Measurements from ENCODE around the gene AGAP2. TPM values are rescaled to one million over a fixed set of nuclear protein-coding genes. Genes with fewer than 3 reads are reported as not detected.

The AGAP2 gene
- 1.5 and 1.7 TPM in 2 replicates for total RNA-seq (2021; fragmentation: NEBNext Ultra II Directional; extraction: Animal tissue kit (Norgen Biotek cat#: 25700))
- 1.5 and 1.8 TPM in 2 replicates for polyA plus RNA-seq (2011; rRNA removed)
- polyA plus RNA-seq (2011; cell fraction: cytosol; rRNA removed), result 1.4 TPM
- polyA plus RNA-seq (2011; cell fraction: nucleus; rRNA removed), result 6.8 TPM
- polyA plus RNA-seq (2012, experiment 1 of 2), result 1.7 to 2.6 TPM (median 2.1 TPM) in 4 replicates
- polyA plus RNA-seq (2012, experiment 2 of 2), result 0.91 TPM
- 1.0 TPM for polyA plus RNA-seq (2013, experiment 1 of 2)
- polyA plus RNA-seq (2013, experiment 2 of 2), result 1.3 TPM
- polyA minus RNA-seq (2011; rRNA and poly(A)+ RNA removed), result 0.63 and 0.98 TPM in 2 replicates
- polyA minus RNA-seq (2011; cell fraction: cytosol; rRNA and poly(A)+ RNA removed), result 2.1 TPM
- polyA minus RNA-seq (2011; cell fraction: nucleus; rRNA and poly(A)+ RNA removed), result 2.8 TPM
- long read RNA-seq, experiment 1, result 0 reads
- long read RNA-seq, experiment 2, result 0 reads

DNA sequence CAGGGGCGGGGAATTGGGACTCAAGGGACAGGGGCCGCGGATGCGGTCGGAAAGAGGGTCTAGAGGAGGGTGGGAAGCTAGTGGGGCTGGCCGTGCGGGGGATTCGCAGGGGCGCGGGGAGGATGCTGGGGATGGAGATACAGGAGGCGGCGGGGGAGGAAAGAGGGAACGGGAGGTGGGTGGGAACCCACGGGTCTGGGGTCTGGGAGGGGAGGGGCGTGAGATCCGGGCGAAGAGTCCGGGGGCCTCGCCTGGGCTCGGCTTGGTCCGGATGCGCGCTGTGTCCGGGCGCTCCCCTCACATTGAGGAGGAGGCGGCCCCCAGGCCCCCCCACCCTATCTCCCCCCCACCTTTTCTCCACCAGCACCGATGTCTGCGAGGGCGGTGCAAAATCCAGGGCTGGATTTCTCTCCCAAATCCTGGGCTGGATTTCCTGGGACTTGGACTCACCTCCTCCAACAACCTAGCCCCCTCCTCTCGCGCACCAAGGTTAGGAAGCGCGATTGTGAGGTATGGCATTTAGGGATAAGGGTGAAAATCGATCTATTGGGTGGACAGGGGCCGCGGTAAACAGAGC is at the start of gene AGAP2:
AGAP2 (minus strand) TSS at position 82 of the 577 bp plus-strand sequence. CDS start 496 bp downstream, outside the sequence.
- Histone ChIP-seq H3K4me3 (ENCODE audit: extremely low read depth in 1 of 4, insufficient read depth in 2 of 4, low read depth in 3 of 4, low read length in 4 of 4) (peak within 1 kb of the TSS; percentile 31 to 76 (median 43)), H3K4me2 (ENCODE audit: insufficient read depth in 1 of 2, low read depth in 2 of 2, low read length in 2 of 2) (peak within 1 kb of the TSS; percentile 79 to 93), H3K14ac (ENCODE audit: insufficient read length) (no peak within 1 kb of the TSS), H3K79me2 (ENCODE audit: control insufficient read depth in 1 of 2, insufficient read depth in 2 of 2, low read length in 2 of 2) (no peaks in the 10 kb centered on the region), H3K9me3 (ENCODE audit: insufficient read depth in 2 of 2, low read depth in 1 of 2, low read length in 1 of 2) (no peaks in the 10 kb centered on the region; a peak in 1 of 4 replicates), H3K56ac (replicated peaks; ENCODE audit: insufficient read length, low read depth, low read length) (no peak within 1 kb of the TSS), H3K36me3 (ENCODE audit: control insufficient read depth in 2 of 4, insufficient read depth in 4 of 4, low read length in 3 of 4) (peaks cover 0 to 6% (median 0%) of the 10 kb centered on the region in 4 experiments; a peak in 1 of 8 replicates), H3K4ac (replicated peaks; ENCODE audit: insufficient read length, low read depth, low read length) (no peak within 1 kb of the TSS), H3K23me2 (ENCODE audit: low read depth, low read length) (peaks cover 2% of the 10 kb centered on the region; the same call in 1 of the 2 replicates), H2BK15ac (ENCODE audit: low read length) (0 out of 2 replicates have a peak within 1 kb of the TSS, but pooled peaks have one; percentile 48), H3K9ac (replicated peaks in 1 of 4; ENCODE audit: extremely low read depth in 1 of 4, low read depth in 3 of 4, low read length in 3 of 4) (no peak within 1 kb of the TSS), H3K18ac (ENCODE audit: extremely low read depth, low read length) (no peak within 1 kb of the TSS; the same call in 1 of the 2 replicates), H2BK12ac (ENCODE audit: low read depth, low read length) (no peak within 1 kb of the TSS), H3K27me3 (replicated peaks in 1 of 4; ENCODE audit: control insufficient read depth in 3 of 4, extremely low read depth in 1 of 4, insufficient read depth in 3 of 4, low read length in 3 of 4) (peaks cover 46 to 80% (median 75%) of the 10 kb centered on the region in 4 experiments), H2AK5ac (ENCODE audit: low read depth, low read length) (no peak within 1 kb of the TSS), H4K20me1 (replicated peaks in 1 of 2; ENCODE audit: control insufficient read depth in 1 of 2, insufficient read depth in 2 of 2, low read length in 2 of 2) (peaks cover 0 to 17% of the 10 kb centered on the region in 2 experiments), H3K4me1 (replicated peaks in 1 of 4; ENCODE audit: control insufficient read depth in 3 of 4, insufficient read depth in 4 of 4, low read length in 3 of 4) (peaks cover 6 to 29% (median 12%) of the 10 kb centered on the region in 4 experiments; a peak in 6 of 7 replicates), H3K27ac (ENCODE audit: low read depth, low read length) (no peak within 1 kb of the TSS), H2BK5ac (ENCODE audit: low read depth, low read length) (no peak within 1 kb of the TSS), H4K91ac (replicated peaks; ENCODE audit: insufficient read length, low read length) (no peak within 1 kb of the TSS), H2BK120ac (replicated peaks; ENCODE audit: low read depth, low read length) (no peak within 1 kb of the TSS), H2BK20ac (ENCODE audit: low read length) (no peak within 1 kb of the TSS), H4K8ac (ENCODE audit: extremely low read depth, insufficient read depth, low read length) (no peak within 1 kb of the TSS), H3K23ac (ENCODE audit: insufficient read length) (no peak within 1 kb of the TSS), H2AFZ (ENCODE audit: low read length) (no peak within 1 kb of the TSS), H4K5ac (ENCODE audit: insufficient read length, low read depth, low read length) (no peak within 1 kb of the TSS), H3K79me1 (ENCODE audit: low read depth, low read length) (no peaks in the 10 kb centered on the region)
- POLR2A ChIA-PET (ENCODE audit: partially characterized antibody), result interaction anchor here (0.7 to 5.2 kb wide), 8 partner anchors 11 to 133 kb away, joined by 3 to 59 read pairs (median 6); partner anchors contain the start of genes CDK4 and OS9
- WGBS, 2 experiments (ENCODE audit: extremely low coverage in 1 of 2, insufficient coverage in 1 of 2, insufficient read length in 1 of 2, insufficient replicate concordance in 2 of 2, low coverage in 1 of 2, low lambda C conversion rate in 2 of 2, missing lambda C conversion rate in 1 of 2), result 3% methylated on average over 10 of the region's 36 CpGs; no CpG with 5 or more reads in 1 of the 2 experiments
- FAIRE-seq (peak; percentile 19), DNase-seq (ENCODE audit: low read depth in 1 of 2, low spot score in 2 of 2) (peak in 1 of 2 experiments; percentile 82)
- CTCF ChIA-PET (ENCODE audit: partially characterized antibody), result interaction anchor here (0.6 to 11.2 kb wide), 8 partner anchors 16 to 264 kb away, joined by 3 to 149 read pairs (median 4); partner anchors contain the start of gene CYP27B1
- TF ChIP-seq CHD2 (IDR thresholded peaks at IDR 0.05; ENCODE audit: low read length) (peak; percentile 58; the same call in 1 of the 2 replicates), NANOG (IDR thresholded peaks at IDR 0.05; ENCODE audit: insufficient read depth, low read depth, low read length, poor library complexity, severe bottlenecking) (no peak), SRF (IDR thresholded peaks at IDR 0.05; ENCODE audit: low read depth, low read length) (no peak), RBBP5 (IDR thresholded peaks at IDR 0.05; ENCODE audit: borderline replicate concordance, low read depth, low read length) (no peak), YY1 (IDR thresholded peaks at IDR 0.05; ENCODE audit: low read depth, low read length) (no peak), KDM4A (IDR thresholded peaks at IDR 0.05; ENCODE audit: low read depth, low read length, severe bottlenecking) (no peak), E2F6 (IDR thresholded peaks at IDR 0.05) (no peak), RFX5 (IDR thresholded peaks at IDR 0.05; ENCODE audit: borderline replicate concordance, low read depth, low read length) (peak; percentile 52; the same call in 1 of the 2 replicates), JUN (IDR thresholded peaks at IDR 0.05; ENCODE audit: low read depth, low read length) (no peak)
